Measurements from ENCODE around the gene C1orf35.

The C1orf35 gene

DNA sequence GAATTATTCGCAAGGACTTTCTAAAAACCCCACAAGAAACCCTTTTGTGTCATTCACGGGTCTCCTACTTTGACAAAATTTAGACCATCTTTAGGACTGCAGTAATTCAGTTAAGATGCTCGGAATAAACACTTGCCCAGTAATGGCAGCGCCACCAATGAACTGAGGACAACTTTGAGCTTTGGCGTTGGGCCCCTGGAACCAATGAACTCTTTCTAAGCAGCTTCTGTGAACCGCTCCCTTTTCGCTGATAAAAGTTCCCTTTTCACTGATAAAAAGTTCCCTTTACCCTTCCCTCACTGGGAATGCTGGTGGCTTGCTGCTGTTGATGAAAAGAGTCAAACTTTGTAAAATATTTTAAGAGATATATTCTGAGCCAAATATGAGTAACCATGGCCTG is 7.4 kb upstream of the C1orf35 start:
- no peak for DNase-seq (ENCODE audit: extremely low read depth in 1 of 2, low read depth in 1 of 2)

DNA sequence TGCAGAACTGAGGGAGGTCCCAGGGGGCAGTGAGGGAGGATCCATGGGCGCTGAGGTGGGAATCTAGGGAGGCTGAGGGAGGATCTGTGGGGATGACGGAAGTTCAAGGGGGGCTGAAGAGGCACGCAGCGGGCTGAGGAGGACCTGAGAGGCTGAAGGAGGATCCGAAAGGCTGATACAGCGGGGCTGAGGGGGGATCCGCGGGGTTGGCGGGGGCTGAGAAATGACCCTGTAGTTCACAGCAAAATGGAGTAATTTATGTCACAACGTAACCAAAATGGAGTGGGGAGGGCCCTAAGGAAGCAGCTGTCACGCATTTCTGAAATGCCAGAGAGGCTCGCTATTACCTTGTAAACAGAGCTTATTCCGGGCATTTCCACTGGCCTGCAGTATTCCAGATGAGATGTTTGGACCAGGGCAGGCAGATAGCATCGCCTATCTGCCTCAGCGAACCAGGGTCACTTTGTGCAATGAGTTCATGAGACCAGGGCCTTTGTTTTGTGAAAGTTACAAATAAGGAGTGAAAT is 6.9 kb upstream of the C1orf35 start:
- no peak for DNase-seq (ENCODE audit: extremely low read depth in 1 of 2, low read depth in 1 of 2)

DNA sequence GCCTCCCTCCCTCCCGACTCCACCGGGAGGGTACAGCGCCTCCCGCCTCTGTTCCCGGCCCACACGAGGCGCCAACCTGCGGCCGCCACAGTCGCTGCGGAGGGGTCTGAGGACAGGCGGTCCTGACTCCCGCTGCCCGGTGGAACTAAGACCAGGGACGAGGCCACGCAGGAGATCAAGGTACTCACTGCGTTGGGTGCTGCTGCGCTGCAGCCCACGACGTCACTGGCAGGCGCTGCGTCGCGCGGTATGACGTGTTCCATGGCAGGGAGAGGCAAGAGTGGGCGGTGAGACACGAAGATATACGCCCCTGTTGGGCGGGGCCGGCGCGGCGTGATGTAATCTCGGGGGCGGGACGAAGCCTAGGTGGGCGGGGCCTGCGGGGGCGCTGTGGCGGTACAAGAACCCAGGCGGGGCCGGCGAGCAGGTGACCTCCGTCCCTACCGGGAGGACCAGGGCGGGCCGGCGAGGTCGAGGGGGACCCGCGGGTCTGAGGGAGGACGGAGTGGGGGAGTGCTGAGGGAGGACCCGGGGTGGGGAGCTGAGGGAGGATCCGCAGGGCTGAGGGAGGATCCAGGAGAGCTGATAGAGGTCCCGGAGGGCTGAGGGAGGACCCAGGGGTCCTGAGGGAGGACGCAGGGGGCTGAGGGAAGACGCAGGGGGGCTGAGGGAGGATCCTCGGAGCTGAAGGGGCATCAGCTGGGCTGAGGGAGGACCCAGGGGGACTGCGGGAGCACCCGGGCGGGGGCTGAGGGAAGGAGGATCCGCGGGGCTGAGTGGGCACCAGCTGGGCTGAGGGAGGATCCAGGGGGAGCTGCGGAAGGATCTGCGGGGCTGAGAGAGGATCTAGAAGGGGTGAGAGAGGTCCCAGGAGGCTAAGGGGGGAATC is 6.2 kb upstream of the C1orf35 start, which contains the start of gene MRPL55:
TSS of gene MRPL55 (minus strand) at position 227 of the 889 bp plus-strand sequence. CDS start 1,039 bp downstream, outside the sequence.
- peak; percentile 89 to 99 for DNase-seq (ENCODE audit: extremely low read depth in 1 of 2, low read depth in 1 of 2)

DNA sequence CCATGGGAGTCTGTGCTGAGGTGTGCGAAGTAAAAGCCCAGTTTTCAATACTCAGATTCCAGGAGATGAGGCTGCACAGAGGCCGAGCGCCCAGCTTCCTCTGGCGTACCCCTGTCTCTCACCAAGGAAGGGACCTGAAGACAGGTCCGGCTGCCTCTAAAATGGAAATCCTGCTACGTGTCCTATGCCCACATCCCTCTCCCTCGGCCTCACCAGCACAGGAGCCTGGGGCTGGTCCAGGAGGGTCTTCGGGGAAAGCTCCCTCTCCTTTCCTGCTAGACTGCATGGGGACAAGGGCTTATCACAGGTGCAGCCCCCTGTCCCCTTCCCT is 5.6 kb upstream of the C1orf35 start:
- DNase-seq (ENCODE audit: extremely low read depth in 1 of 2, low read depth in 1 of 2) = no peak

DNA sequence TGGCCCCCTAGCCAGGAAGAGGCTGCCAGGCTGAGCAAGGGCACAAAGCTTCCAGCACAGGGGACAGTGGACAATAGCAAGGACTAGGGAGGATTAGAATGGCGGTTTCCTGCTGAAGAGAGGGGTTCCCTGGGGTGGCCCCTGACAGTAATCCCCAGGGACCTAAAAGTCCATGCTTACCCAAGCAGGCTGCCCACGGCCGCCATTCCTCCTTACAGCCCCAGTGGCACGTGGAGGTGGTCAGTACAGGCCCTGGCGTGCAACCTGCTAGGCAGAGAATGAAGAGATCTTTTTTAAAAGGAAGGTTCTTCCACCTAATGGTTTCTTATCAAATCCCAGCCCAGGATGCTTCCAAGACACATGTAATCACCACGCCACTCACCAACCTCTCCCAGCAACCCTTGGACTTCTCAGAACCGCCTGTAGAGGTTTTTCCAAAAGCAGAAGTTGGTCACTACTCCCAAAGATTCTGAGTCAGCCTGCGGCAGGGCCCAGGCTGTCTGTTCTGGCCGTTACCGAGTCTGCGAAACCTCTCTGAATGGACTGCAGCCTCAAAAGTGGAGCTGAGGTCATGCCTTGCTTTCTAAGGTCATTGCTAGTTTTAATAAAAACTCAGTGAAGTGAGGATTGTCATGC is 5.0 kb upstream of the C1orf35 start:
- no peak for DNase-seq (ENCODE audit: extremely low read depth in 1 of 2, low read depth in 1 of 2)

DNA sequence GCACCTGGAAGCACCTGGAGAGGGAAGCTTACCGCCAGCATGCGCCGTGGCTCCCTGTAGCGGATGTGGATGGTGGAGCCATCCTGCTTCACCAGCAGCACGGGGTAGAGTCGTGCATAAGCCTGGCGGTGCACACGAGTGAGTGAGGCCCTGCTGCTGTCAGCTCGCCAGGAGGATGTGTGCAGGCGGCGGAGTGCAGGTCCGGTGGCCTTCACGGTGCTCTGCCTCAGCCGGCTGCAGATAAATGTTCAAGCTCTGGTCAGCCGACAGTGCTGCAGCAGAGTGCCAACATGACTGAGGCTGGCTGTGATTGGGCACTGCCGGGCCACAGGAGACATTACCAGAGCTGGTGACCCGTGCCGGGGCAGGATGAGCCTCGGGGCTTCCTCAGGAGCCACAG is 4.5 kb upstream of the C1orf35 start:
- no peak for DNase-seq (ENCODE audit: extremely low read depth in 1 of 2, low read depth in 1 of 2)

DNA sequence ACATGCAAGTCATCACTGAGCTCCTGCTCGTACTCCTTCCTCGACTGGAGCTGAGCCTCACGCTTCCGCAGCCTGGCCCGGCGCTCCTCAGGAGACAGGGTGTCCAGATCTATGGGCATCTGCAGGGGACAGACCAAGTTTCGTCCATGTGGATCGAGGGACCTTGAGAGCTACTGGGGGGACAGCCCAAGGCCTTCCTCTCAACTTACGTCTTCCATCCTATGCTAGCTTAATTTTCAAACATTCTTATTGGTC is 3.6 kb upstream of the C1orf35 start:
- no peak for DNase-seq (ENCODE audit: extremely low read depth in 1 of 2, low read depth in 1 of 2)

DNA sequence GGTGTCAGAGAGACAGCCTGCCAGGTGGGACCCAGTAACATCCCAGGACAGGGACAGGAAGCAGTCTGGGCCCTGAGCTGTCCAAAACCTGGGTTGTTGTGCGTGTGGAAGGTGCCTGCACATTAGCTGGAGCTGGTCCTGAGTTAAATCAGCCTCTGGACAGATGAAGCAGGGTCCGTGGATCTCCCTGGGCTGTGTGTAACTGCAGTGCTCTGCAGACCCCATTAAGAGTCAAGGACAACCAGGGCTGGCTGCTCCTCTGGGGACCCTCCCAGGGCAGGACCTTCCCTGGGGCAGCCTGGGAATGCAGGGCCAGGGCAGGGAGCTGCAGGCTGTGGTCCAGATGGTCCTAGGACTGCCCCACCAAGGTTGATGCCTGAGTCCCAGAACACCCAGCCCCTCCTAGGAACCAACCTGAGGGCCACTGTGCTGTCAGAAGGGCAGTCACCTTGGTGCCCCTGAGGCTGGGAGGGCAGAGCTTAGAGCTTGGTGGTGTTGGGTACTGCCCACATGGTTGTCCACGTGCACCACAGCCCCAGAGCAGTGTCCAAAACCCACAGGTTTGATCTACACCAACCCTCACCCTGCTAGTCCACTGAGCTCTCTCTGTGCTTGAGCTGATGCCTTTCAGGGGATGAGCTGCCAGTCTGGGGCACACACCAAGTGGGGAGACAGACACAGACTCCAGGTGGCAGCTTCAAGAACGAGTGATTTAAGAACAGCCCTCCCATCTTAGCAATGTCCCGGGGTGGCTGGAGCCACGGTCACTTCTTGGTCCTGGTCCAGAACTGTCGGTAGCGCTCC is 3.1 kb upstream of the C1orf35 start:
- DNase-seq (ENCODE audit: extremely low read depth in 1 of 2, low read depth in 1 of 2) = no peak

DNA sequence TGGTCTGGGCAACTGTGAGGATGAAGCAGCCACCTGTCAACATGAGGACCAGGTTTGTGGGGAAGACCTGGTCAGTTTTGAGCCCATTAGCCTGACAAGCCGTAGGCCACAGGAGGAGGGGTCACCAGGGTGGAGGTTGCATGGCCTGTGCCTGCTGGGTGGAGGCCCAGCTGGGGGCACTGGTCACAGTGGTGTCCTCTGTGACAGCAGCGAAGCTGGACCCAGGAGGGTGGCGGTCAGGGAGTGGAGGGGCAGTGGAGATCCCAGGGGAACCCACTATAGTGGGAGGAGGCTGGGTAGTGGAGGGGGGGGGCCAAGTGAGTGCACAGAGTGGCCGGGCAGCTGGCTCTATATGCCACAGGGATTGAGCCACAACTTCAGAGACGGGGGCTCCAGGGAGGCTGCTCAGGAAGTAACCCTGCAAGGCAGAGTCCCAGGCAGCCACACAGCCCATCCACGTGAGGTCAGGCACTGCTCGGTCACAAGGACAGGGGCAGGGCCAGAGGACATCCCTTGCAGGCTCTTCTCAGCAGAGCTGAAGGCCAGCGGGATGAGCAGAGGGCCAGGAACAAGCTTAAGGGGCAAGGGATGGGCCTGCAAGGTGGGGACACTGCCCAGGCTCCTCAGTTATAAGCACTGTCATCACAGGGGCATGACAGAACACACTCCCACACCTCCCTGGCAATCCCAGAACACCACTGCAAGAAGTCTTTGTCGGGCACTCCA is 2.3 kb upstream of the C1orf35 start:
- DNase-seq (ENCODE audit: extremely low read depth in 1 of 2, low read depth in 1 of 2) = no peak

DNA sequence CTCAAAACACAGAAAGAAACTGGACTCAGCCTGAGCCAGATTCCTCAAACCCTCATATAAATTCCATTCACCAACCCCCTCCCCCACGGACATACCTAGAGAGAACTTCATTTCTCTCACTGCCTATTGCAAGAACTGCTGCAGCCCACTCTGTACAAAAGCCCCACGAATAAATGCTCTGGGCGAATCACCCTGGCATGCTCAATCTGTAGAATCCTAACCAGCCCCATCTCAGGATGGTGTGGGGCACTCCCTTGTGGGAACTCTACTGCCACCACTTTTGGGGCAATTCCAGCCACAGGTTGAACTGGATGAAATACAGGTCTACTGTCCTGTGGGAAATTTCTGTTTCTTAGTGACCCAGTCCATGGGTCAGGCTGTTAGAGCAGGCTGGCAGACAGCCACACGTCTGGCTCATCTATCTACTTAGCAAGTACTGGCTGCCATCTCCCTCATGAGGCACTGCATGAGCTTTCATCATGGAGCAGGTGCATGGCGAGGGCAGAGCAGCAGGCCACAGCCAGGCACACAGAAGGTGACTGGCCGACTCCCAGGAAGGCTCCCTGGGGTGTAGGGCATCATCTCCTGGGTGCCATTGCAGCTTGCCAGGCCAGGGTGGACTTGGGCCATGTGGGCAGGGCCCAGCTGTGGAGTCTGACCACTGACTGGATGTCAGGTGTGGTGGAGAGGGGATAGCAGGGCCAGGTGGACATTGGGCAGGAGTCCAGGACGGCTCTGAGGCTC is 1.6 kb upstream of the C1orf35 start:
- no peak for DNase-seq (ENCODE audit: extremely low read depth in 1 of 2, low read depth in 1 of 2)

DNA sequence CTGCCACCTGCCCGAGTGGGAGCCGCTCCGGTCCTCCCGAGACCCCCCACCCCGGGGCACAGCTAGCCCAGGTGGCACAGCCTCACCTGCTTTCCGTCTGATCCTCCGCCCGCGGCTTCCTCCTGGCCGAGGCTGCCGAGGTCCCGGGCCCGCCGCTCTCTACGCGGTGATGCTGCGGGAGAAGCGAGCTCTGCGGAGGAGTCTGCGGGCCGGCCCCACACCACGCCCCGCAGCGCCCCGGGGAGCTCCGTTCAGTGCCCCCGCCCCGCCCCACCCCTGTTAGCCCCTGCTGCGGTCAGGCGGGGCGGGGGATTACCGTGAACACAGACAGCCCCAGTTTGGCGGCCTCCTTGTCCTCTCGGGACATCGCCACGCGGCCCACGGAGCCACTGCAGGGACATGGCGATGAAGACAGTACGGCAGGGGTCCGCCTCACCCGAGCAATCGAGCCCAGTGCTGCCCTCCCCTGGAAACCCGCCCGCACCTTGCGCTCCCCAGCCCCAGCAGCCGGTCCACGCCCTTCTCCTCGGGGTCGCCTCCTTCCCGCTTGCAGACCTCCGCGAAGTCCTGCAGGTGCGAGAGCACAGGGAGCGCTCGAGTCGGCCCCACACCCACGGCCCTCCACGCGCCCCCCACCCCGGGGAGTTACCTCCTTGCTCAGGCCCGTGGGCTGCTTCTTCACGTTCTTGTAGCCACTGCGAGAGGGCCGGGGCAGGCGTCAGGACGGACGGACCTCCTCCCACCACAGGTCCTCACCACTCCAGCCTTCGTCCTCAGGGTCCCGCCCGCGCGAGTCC is 933 bp downstream of the C1orf35 start:
- DNase-seq (ENCODE audit: extremely low read depth in 1 of 2, low read depth in 1 of 2) = no peak

DNA sequence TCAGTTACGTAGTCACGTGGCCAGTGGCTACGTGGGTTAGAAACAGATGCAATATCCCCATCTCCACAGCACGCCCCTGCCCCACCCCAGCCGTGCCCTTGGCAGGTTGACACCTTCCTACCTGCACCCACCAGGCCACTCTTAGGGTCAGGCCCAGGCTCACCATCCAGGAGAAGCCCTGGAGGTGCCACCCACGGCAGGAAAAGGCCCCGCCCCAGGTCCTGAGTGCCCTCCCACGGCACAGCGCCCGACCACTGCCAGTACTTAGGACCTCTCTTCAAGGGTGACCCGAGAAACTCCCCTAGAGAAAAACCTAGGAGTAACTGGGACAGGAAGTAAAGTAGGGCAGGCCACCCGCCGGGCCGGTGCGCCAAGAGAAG is 1.5 kb downstream of the C1orf35 start:
- DNase-seq (ENCODE audit: extremely low read depth in 1 of 2, low read depth in 1 of 2) = no peak

DNA sequence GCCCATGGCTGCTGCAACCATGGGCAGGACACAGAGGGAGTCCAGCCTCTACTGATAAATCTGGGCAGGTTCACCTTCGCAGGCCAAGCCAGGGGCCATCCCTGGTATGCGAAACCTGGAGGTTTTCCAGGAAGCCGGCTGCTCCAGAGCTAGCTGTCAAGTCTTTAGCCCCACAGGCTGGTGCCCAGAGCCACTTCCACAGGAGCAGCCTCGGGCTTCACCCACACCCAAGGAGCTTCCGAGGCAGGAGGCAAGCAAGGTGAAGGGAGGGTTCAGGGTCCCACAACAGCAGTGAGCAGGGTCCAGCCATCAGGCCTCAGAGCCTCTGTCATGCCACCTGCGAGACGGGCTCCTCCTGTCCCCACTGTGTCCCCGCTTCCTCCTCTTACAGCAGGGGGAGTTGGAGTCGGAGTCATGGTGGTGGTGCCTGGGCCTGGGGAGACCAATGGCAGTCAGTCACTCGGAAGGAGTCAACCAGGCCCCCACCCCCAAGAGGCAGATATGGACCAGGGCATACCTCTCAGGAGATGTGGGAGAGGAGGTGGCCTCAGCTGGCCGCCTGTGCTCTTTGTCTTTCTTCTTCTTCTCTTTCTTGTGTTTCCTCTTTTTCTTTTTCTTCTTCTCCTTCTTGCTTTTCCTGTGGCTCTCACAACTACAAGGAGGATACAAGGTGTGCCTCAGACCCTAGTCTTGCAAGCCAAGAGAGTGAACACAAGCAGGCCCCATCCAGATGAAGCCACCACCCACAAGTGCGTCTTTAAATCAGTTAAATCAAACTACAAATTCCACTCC is 2.1 kb downstream of the C1orf35 start:
- no peak for DNase-seq (ENCODE audit: extremely low read depth in 1 of 2, low read depth in 1 of 2)

DNA sequence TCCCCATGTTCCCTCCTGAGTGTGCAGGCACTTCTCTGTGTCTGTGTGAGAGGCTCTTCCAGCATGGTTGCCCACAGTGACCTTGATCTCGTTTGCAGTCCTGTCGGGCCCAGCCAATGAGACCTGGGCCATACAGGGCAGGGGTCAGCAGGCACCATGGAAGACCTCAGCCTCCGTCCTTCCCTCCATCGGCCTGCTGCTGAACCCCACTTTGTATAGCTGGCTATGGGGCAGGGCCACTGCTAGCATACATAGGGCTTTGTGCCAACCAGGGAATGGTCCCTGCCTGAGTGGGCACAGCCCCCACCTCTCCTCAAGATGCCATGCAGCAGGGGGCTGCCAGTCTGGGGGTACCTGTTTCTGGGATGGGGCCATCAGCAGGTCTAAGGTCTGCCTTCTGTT is 3.8 kb downstream of the C1orf35 start:
- no peak for DNase-seq (ENCODE audit: extremely low read depth in 1 of 2, low read depth in 1 of 2)

DNA sequence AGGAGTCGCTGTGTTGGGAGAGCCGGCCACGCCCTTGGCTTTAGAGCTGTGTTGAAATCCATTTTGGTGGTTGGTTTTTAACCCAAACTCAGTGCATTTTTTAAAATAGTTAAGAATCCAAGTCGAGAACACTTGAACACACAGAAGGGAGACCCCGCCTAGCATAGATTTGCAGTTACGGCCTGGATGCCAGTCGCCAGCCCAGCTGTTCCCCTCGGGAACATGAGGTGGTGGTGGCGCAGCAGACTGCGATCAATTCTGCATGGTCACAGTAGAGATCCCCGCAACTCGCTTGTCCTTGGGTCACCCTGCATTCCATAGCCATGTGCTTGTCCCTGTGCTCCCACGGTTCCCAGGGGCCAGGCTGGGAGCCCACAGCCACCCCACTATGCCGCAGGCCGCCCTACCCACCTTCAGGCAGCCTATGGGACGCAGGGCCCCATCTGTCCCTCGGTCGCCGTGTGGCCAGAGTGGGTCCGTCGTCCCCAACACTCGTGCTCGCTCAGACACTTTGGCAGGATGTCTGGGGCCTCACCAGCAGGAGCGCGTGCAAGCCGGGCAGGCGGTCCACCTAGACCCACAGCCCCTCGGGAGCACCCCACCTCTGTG is 4.7 kb downstream of the C1orf35 start:
- DNase-seq (ENCODE audit: extremely low read depth in 1 of 2, low read depth in 1 of 2) = no peak

DNA sequence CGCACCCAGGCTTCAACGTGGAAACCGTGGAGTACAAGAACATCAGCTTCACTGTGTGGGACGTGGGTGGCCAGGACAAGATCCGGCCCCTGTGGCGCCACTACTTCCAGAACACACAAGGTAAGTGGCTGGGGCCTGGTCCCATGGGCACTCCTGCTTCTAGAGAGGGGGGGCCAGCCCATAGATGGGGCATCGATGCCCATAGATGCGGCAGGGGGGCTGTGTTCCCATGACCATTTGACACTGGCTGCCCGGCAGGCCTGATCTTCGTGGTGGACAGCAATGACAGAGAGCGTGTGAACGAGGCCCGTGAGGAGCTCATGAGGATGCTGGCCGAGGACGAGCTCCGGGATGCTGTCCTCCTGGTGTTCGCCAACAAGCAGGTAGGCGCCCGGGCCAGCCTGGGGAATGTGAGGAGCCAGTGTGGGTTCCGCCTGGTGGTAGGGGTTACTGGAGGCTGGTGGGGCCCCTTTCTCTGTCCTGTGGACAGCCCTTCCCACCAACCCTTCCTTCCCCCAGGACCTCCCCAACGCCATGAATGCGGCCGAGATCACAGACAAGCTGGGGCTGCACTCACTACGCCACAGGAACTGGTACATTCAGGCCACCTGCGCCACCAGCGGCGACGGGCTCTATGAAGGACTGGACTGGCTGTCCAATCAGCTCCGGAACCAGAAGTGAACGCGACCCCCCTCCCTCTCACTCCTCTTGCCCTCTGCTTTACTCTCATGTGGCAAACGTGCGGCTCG is 5.6 kb downstream of the C1orf35 start:
- no peak for DNase-seq (ENCODE audit: extremely low read depth in 1 of 2, low read depth in 1 of 2)

DNA sequence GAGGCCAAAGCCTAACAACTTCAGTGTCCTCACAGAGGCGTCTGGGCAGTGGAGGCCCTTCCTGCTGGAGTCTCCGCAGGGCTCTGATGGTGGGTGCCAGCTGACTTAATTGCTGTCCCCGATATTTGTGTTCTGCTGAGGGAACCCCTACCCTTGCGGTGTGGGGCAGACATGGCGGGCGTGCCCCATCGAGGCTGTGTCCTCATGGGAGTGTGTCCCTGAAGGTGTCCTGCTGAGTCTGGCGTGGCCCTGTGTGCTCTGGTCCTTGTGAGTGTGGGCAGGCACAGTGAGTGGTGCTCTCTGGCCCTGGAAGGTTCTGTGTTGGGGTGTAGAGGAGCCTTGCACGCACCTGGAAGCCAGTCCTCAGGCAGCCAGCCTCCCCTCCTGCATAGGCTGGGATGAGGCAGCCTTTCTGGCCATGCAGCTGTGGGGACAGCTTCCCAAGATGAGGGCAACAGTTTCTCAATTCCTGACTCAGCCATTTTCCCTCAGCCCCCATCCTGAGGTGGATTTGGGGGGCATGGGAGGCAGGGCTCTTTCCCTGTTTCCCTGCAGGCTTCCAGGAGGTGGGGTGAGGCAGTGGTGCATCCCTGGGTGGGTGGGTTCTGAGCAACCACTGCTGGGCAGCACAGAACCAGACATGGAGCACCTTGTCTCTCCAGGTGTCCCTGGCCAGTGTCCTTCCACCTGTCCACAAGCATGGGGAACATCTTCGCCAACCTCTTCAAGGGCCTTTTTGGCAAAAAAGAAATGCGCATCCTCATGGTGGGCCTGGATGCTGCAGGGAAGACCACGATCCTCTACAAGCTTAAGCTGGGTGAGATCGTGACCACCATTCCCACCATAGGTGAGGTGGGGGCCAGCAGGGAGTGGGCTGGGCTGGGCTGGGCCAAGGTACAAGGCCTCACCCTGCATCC is 6.5 kb downstream of the C1orf35 start:
- DNase-seq (ENCODE audit: extremely low read depth in 1 of 2, low read depth in 1 of 2) = no peak

All from activated CD8-positive, alpha-beta memory T cell treated with anti-CD3 and anti-CD28 coated beads for 1 hour (primary cell).